ENCODE measurements around the gene PNMA6F. TPM values are rescaled to one million over a fixed set of nuclear protein-coding genes. Genes with fewer than 3 reads are reported as not detected.
"Not testable (repeated sequence)": the region's sequence is repeated elsewhere in the genome, so short reads cannot be mapped to it uniquely, and the experiment has no call there.

Gene PNMA6F
- total and polyA plus RNA-seq, 8 donors, result not detected

- DNase-seq; H3K4me3 ChIP-seq; H3K27me3 ChIP-seq; H3K4me1 ChIP-seq; H3K27ac ChIP-seq; intact Hi-C loops (cut with DNase I; ENCODE audit: low total_unique reads); H3K36me3 ChIP-seq; H3K9me3 ChIP-seq: not testable (repeated sequence)
- no CpG with 5 or more reads among the region's 3 CpGs for WGBS, 5 donors
Measured at GRCh38 chrX:153281784-153282183, 39.8 kb downstream of the PNMA6F start.

- H3K4me1 ChIP-seq; H3K27ac ChIP-seq; intact Hi-C loops (cut with DNase I; ENCODE audit: low total_unique reads); H3K4me3 ChIP-seq; H3K36me3 ChIP-seq; H3K9me3 ChIP-seq; DNase-seq; H3K27me3 ChIP-seq: not testable (repeated sequence)
- no CpG with 5 or more reads among the region's 8 CpGs for WGBS, 5 donors
Measured at GRCh38 chrX:153279304-153279703, 42.3 kb downstream of the PNMA6F start.

DNA sequence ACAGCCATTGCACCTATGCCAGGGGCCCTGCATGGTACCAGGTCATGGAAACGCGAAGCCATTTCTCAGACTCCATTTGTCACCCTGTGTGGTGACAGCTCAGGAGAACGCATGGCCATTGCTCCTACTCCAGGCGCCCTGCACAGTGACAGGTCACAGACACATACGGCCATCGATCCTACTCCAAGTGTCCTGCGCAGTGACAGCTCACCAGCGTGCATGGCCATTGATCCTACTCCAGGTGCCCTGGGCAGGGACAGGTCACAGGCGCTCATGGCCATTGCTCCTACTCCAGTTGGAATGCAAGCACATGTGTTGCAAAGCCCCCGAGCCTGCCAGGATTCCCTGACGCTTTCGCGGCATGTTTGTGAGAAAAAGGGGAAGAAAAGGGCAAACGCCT, 45.5 kb downstream of the PNMA6F start:
- intact Hi-C loops (cut with DNase I; ENCODE audit: low total_unique reads); H3K27ac ChIP-seq; DNase-seq; H3K27me3 ChIP-seq; H3K36me3 ChIP-seq; H3K9me3 ChIP-seq; H3K4me3 ChIP-seq; H3K4me1 ChIP-seq: not testable (repeated sequence)
- WGBS, 5 donors, result 80 to 97% (median 90%) methylated on average over 2 to 6 of the region's 14 CpGs

GRCh38 chrX:153275418-153275817, 46.1 kb downstream of the PNMA6F start:
- DNase-seq; intact Hi-C loops (cut with DNase I; ENCODE audit: low total_unique reads); H3K27me3 ChIP-seq: not testable (repeated sequence)

GRCh38 chrX:153272584-153272983, 49.0 kb downstream of the PNMA6F start:
- H3K4me3 ChIP-seq; H3K4me1 ChIP-seq; H3K9me3 ChIP-seq; H3K27ac ChIP-seq; DNase-seq; H3K27me3 ChIP-seq; H3K36me3 ChIP-seq; intact Hi-C loops (cut with DNase I; ENCODE audit: low total_unique reads): not testable (repeated sequence)
- 90 to 97% (median 97%) methylated on average over 2 to 15 of the region's 21 CpGs; no CpG with 5 or more reads in 1 of the 5 donors for WGBS, 5 donors

More at GRCh38 chrX:153275418-153275817, 46.1 kb downstream of the PNMA6F start:
- not testable (repeated sequence) for H3K4me3 ChIP-seq, H3K27ac ChIP-seq, H3K9me3 ChIP-seq, H3K36me3 ChIP-seq, H3K4me1 ChIP-seq
- WGBS, 5 donors, result 100% methylated on average over 2 of the region's 16 CpGs; no CpG with 5 or more reads in 3 of the 5 donors

GRCh38 chrX:153272070-153272469, 49.5 kb downstream of the PNMA6F start:
- H3K27me3 ChIP-seq; H3K27ac ChIP-seq; DNase-seq; intact Hi-C loops (cut with DNase I; ENCODE audit: low total_unique reads); H3K9me3 ChIP-seq; H3K4me3 ChIP-seq; H3K36me3 ChIP-seq; H3K4me1 ChIP-seq: not testable (repeated sequence)
- 89 to 100% (median 96%) methylated on average over 4 to 6 of the region's 19 CpGs; no CpG with 5 or more reads in 2 of the 5 donors for WGBS, 5 donors

Small RNA genes lying within 50 kb of the gene (small RNA-seq; reads per million reads assigned to genes)
- 0 reads per million in 4 donors for gene AC152007.1

Other genes with a start within 250 kb of the PNMA6F start
- gene PNMA6A, start 249.3 kb downstream of the PNMA6F start, total RNA-seq, result 1 to 10 TPM in 2 of 5 donors, not detected in 3; 1.7 to 2.4 TPM
- gene PNMA6A, start 249.3 kb downstream of the PNMA6F start, polyA plus RNA-seq, result under 1 TPM; 0.44 to 0.58 (median 0.46) TPM
- not detected for gene MAGEA1, start 142.5 kb downstream of the PNMA6F start, total RNA-seq
- gene MAGEA1, start 142.5 kb downstream of the PNMA6F start, polyA plus RNA-seq, result not detected
- 10 to 100 TPM in 3 of 5 donors, 1 to 10 TPM in 1, under 1 TPM in 1; 0.87 to 13.4 (median 10.3) TPM for gene ZNF275, start 12.4 kb upstream of the PNMA6F start, total RNA-seq
- 1 to 10 TPM; 2.4 to 4.6 (median 2.8) TPM for gene ZNF275, start 12.4 kb upstream of the PNMA6F start, polyA plus RNA-seq
- not detected for gene PNMA6E, start 79.6 kb upstream of the PNMA6F start, total RNA-seq
- not detected for gene PNMA6E, start 79.6 kb upstream of the PNMA6F start, polyA plus RNA-seq
- under 1 TPM in 2 of 5 donors, not detected in 3; under 0.01 to 0.92 TPM for gene ZFP92, start 89.7 kb upstream of the PNMA6F start, total RNA-seq
- gene ZFP92, start 89.7 kb upstream of the PNMA6F start, polyA plus RNA-seq, result under 1 TPM; 0.13 to 0.75 (median 0.31) TPM
- gene TREX2, start 124.3 kb upstream of the PNMA6F start, total RNA-seq, result 10 to 100 TPM in 1 of 5 donors, 1 to 10 TPM in 2, not detected in 2; 2.2 to 13.3 (median 5.1) TPM
- 1 to 10 TPM in 1 of 3 donors, under 1 TPM in 1, not detected in 1; 0.62 to 1.2 TPM for gene TREX2, start 124.3 kb upstream of the PNMA6F start, polyA plus RNA-seq
- 10 to 100 TPM in 2 of 5 donors, 1 to 10 TPM in 3; 1.8 to 17.9 (median 6.4) TPM for gene HAUS7, start 148.8 kb upstream of the PNMA6F start, total RNA-seq
- gene HAUS7, start 148.8 kb upstream of the PNMA6F start, polyA plus RNA-seq, result 10 to 100 TPM; 31.3 to 75.3 (median 41.7) TPM
- gene BGN, start 173.2 kb upstream of the PNMA6F start, total RNA-seq, result 10 to 100 TPM in 3 of 5 donors, 1 to 10 TPM in 2; 6.2 to 64.3 (median 21.9) TPM
- 10 to 100 TPM in 2 of 3 donors, 1 to 10 TPM in 1; 9.3 to 22.7 (median 10.5) TPM for gene BGN, start 173.2 kb upstream of the PNMA6F start, polyA plus RNA-seq
- gene ATP2B3, start 195.9 kb upstream of the PNMA6F start, total RNA-seq, result under 1 TPM in 1 of 5 donors, not detected in 4; 0.55 TPM
- gene ATP2B3, start 195.9 kb upstream of the PNMA6F start, polyA plus RNA-seq, result under 1 TPM in 1 of 3 donors, not detected in 2; 0.03 TPM

Data from stomach (tissue), 9 donors.